HepG2 (cell line): ENCODE results near the gene MZF1. TPM values are rescaled to one million over a fixed set of nuclear protein-coding genes. Genes with fewer than 3 reads are reported as not detected.

Experiments
- AHR ChIP-seq: IDR thresholded peaks from 2 replicates; pipeline ENCODE4 v1.6.1; 2018; ENCODE audit warnings: missing genetic modification reagents, missing compliant biosample characterization
- ARNTL ChIP-seq: sonication (generic); formaldehyde crosslinking; IDR thresholded peaks from 2 replicates; pipeline ENCODE4 v1.4.0; 2020; ENCODE audit warnings: mild to moderate bottlenecking, missing genetic modification reagents
- ATM ChIP-seq: fragments of 450-650 bp; IDR thresholded peaks from 2 replicates; pipeline ENCODE4 v1.7.1; 2017; ENCODE audit warnings: mild to moderate bottlenecking, borderline replicate concordance
- BRD4 ChIP-seq: sonication (generic); formaldehyde crosslinking; IDR thresholded peaks from 2 replicates; pipeline ENCODE4 v1.4.0; 2020; ENCODE audit warnings: missing genetic modification reagents
- DPF2 ChIP-seq: sonication (generic); formaldehyde crosslinking; IDR thresholded peaks from 2 replicates; pipeline ENCODE4 v1.4.0; 2020; ENCODE audit warnings: mild to moderate bottlenecking, low read depth, missing genetic modification reagents, borderline replicate concordance
- EED ChIP-seq: sonication (generic); formaldehyde crosslinking; IDR thresholded peaks from 2 replicates; pipeline ENCODE4 v1.5.0; 2020; ENCODE audit warnings: mild to moderate bottlenecking, missing genetic modification reagents
- ELF3 ChIP-seq: IDR thresholded peaks from 2 replicates; pipeline ENCODE4 v1.6.1; 2016; ENCODE audit warnings: missing genetic modification reagents, missing compliant biosample characterization
- FOXA1 ChIP-seq, 2 experiments: fragments of 450-650 bp in 1 of 2; sonication (generic) in 1 of 2; formaldehyde crosslinking in 1 of 2; IDR thresholded peaks; 2 replicates each; pipeline versions ENCODE4 v1.4.0 to v1.6.1; 2016 to 2020; ENCODE audit warnings: missing genetic modification reagents in 1 of 2
- FOXC1 ChIP-seq: sonication (generic); formaldehyde crosslinking; IDR thresholded peaks from 2 replicates; pipeline ENCODE4 v1.8.0; 2022; ENCODE audit warnings: mild to moderate bottlenecking, missing genetic modification reagents, borderline replicate concordance
- MAF1 ChIP-seq: sonication (generic); formaldehyde crosslinking; IDR thresholded peaks from 2 replicates; pipeline ENCODE4 v1.5.0; 2020; ENCODE audit warnings: missing genetic modification reagents, borderline replicate concordance
- MYNN ChIP-seq: sonication (generic); formaldehyde crosslinking; IDR thresholded peaks from 2 replicates; pipeline ENCODE4 v1.4.0; 2020; ENCODE audit warnings: mild to moderate bottlenecking, low read depth, missing genetic modification reagents
- PAX8 ChIP-seq: sonication (generic); formaldehyde crosslinking; IDR thresholded peaks from 2 replicates; pipeline ENCODE4 v1.8.0; 2022; ENCODE audit warnings: mild to moderate bottlenecking, missing genetic modification reagents, borderline replicate concordance
- PHB2 ChIP-seq: fragments of 450-650 bp; IDR thresholded peaks from 2 replicates; pipeline ENCODE4 v1.6.1; 2018; ENCODE audit not compliant: partially characterized antibody
- SMC3 ChIP-seq: IDR thresholded peaks from 2 replicates; pipeline ENCODE4 v1.6.1; 2011; ENCODE audit warnings: low read length, improper control_type of control experiment
- SRF ChIP-seq: IDR thresholded peaks from 2 replicates; pipeline ENCODE4 v1.6.1; 2011; ENCODE audit warnings: mild to moderate bottlenecking, low read depth, low read length, moderate library complexity
- YEATS2 ChIP-seq: sonication (generic); formaldehyde crosslinking; IDR thresholded peaks from 2 replicates; pipeline ENCODE4 v1.4.0; 2020; ENCODE audit warnings: missing genetic modification reagents, borderline replicate concordance
- ZNF124 ChIP-seq: sonication (generic); formaldehyde crosslinking; IDR thresholded peaks from 2 replicates; pipeline ENCODE4 v1.4.0; 2020; ENCODE audit warnings: missing genetic modification reagents
- ZNF343 ChIP-seq: sonication (generic); formaldehyde crosslinking; IDR thresholded peaks from 2 replicates; pipeline ENCODE4 v1.4.0; 2020; ENCODE audit warnings: mild to moderate bottlenecking, missing genetic modification reagents
- ZNF550 ChIP-seq: sonication (generic); formaldehyde crosslinking; IDR thresholded peaks from 2 replicates; pipeline ENCODE4 v1.4.0; 2020; ENCODE audit warnings: mild to moderate bottlenecking, missing genetic modification reagents, borderline replicate concordance
- ZNF713 ChIP-seq: sonication (generic); formaldehyde crosslinking; IDR thresholded peaks from 2 replicates; pipeline ENCODE4 v1.4.0; 2020; ENCODE audit warnings: mild to moderate bottlenecking, missing genetic modification reagents
- ZNF724P ChIP-seq: sonication (generic); formaldehyde crosslinking; IDR thresholded peaks from 2 replicates; pipeline ENCODE4 v1.8.0; 2022; ENCODE audit warnings: missing genetic modification reagents, borderline replicate concordance
- ZNF775 ChIP-seq: sonication (generic); formaldehyde crosslinking; IDR thresholded peaks from 2 replicates; pipeline ENCODE4 v1.4.0; 2020; ENCODE audit warnings: missing genetic modification reagents, mild to moderate bottlenecking, moderate library complexity, borderline replicate concordance
- ZNF816 ChIP-seq: sonication (generic); formaldehyde crosslinking; IDR thresholded peaks from 2 replicates; pipeline ENCODE4 v1.8.0; 2022; ENCODE audit warnings: missing genetic modification reagents, mild to moderate bottlenecking, borderline replicate concordance
- polyA plus RNA-seq, 8 experiments: library from polyadenylated mRNA; depleted of rRNA in 3 of 8; stranded (reverse) in 7 of 8; unstranded in 1 of 8; fragments of >200 nt; fragmentation: Illumina TruSeq in 4 of 8; extraction: Trizol in 4 of 8; gene quantifications; 2 replicates each; pipeline versions ENCODE4 v1.2.1 to v1.2.3, GENCODE V29; 2011 to 2016; ENCODE audit warnings: low read depth in 4 of 8, missing spikeins in 1 of 8, mixed read lengths in 1 of 8; ENCODE audit not compliant: insufficient read depth in 1 of 8
- total RNA-seq, 5 experiments: library from RNA; depleted of rRNA; stranded (reverse); fragments of >200 nt; fragmentation: Illumina TruSeq; extraction: Trizol; gene quantifications; 2 replicates each; pipeline ENCODE4 v1.2.3, GENCODE V29; 2016; ENCODE audit warnings: low read depth in 1 of 5
- TF ChIP-seq, protein P1 (sequence below): sonication (generic); formaldehyde crosslinking; IDR thresholded peaks from 2 replicates; pipeline ENCODE4 v1.8.0; 2022; ENCODE audit warnings: mild to moderate bottlenecking, missing genetic modification reagents; ENCODE audit not compliant: insufficient replicate concordance
- TF ChIP-seq, protein P2 (sequence below): sonication (generic); formaldehyde crosslinking; IDR thresholded peaks from 2 replicates; pipeline ENCODE4 v1.5.0; 2020; ENCODE audit warnings: mild to moderate bottlenecking, missing genetic modification reagents, borderline replicate concordance

MZF1 gene
- total and polyA plus RNA-seq, 2 of the 13 experiments (the other 11 are each of a cell fraction or from before 2014, with no cell fraction given): 3.1 to 8.1 TPM

DNA sequence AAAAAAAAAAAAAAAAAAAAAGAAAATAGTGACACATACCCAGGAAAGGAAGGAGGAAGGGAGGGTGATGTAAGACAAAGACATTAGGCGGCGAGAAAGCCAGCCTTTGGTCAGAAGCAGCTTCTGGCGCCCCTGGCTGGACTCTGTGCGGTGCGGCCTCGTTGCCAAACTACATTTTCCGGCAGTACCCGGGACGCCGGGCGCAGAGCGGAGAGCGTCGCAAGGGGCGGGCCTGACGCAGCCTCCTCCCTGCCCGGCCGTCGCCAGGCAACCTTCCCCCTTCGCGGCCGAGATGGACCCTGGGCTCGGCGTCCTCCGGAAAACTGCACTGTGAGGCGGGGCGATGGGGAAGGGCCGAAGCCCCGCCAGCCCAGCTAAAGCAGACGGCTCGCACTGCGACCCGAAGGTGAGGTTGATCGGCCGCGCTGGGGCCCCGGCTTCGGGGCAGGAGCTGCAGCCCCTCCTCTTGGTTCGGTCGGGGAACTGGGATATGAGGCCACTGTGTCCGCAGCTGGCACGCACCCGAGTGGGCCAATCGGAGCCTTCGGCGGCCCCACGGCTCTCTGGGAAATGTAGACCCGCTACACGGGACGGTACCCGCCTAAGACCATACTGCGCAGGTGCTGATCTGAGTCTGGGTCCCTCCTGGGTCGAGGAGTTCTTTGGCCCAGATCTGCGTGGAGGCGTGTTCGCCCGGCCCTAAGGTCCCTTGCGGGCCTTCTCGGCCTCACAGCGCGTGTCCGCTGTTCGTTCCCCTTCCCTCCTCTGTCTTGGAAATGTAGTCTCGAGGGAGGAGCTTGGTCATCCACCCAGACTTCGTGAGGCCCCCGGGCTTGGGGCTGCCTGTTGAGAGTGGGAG lies 2.3 kb upstream of the MZF1 start (continued):
- TF ChIP-seq BRD4 (peak; percentile 39; the same call in 1 of the 2 replicates), SMC3 (no peak), ZNF550 (CRISPR knock-in tag) (no peak), ZNF124 (CRISPR knock-in tag) (no peak; the same call in 1 of the 2 replicates), ZNF775 (CRISPR knock-in tag) (no peak), MAF1 (CRISPR knock-in tag) (no peak), MYNN (CRISPR knock-in tag) (peak; percentile 84; the same call in 1 of the 2 replicates), FOXA1 (IDR thresholded peaks at IDR 0.05) (no peak), FOXA1 (CRISPR knock-in tag; IDR thresholded peaks at IDR 0.05) (no peak), ZNF343 (CRISPR knock-in tag) (no peak; the same call in 1 of the 2 replicates), FOXC1 (CRISPR knock-in tag) (peak; percentile 73), ZNF816 (CRISPR knock-in tag) (no peak), ZNF713 (CRISPR knock-in tag) (no peak), DPF2 (CRISPR knock-in tag) (no peak), AHR (0 out of 2 replicates have a peak, but pooled peaks have one; percentile 62), ELF3 (CRISPR knock-in tag) (no peak), ARNTL (0 out of 2 replicates have a peak, but pooled peaks have one; percentile 46), PAX8 (CRISPR knock-in tag) (no peak), ZNF724P (CRISPR knock-in tag) (no peak), EED (0 out of 2 replicates have a peak, but pooled peaks have one; percentile 52), ATM (no peak), SRF (no peak), PHB2 (no peak), YEATS2 (CRISPR knock-in tag) (peak; percentile 48; the same call in 1 of the 2 replicates)
- TF ChIP-seq, protein P1, sequence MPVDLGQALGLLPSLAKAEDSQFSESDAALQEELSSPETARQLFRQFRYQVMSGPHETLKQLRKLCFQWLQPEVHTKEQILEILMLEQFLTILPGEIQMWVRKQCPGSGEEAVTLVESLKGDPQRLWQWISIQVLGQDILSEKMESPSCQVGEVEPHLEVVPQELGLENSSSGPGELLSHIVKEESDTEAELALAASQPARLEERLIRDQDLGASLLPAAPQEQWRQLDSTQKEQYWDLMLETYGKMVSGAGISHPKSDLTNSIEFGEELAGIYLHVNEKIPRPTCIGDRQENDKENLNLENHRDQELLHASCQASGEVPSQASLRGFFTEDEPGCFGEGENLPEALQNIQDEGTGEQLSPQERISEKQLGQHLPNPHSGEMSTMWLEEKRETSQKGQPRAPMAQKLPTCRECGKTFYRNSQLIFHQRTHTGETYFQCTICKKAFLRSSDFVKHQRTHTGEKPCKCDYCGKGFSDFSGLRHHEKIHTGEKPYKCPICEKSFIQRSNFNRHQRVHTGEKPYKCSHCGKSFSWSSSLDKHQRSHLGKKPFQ (CRISPR knock-in tag): peak; percentile 23
- TF ChIP-seq, protein P2, sequence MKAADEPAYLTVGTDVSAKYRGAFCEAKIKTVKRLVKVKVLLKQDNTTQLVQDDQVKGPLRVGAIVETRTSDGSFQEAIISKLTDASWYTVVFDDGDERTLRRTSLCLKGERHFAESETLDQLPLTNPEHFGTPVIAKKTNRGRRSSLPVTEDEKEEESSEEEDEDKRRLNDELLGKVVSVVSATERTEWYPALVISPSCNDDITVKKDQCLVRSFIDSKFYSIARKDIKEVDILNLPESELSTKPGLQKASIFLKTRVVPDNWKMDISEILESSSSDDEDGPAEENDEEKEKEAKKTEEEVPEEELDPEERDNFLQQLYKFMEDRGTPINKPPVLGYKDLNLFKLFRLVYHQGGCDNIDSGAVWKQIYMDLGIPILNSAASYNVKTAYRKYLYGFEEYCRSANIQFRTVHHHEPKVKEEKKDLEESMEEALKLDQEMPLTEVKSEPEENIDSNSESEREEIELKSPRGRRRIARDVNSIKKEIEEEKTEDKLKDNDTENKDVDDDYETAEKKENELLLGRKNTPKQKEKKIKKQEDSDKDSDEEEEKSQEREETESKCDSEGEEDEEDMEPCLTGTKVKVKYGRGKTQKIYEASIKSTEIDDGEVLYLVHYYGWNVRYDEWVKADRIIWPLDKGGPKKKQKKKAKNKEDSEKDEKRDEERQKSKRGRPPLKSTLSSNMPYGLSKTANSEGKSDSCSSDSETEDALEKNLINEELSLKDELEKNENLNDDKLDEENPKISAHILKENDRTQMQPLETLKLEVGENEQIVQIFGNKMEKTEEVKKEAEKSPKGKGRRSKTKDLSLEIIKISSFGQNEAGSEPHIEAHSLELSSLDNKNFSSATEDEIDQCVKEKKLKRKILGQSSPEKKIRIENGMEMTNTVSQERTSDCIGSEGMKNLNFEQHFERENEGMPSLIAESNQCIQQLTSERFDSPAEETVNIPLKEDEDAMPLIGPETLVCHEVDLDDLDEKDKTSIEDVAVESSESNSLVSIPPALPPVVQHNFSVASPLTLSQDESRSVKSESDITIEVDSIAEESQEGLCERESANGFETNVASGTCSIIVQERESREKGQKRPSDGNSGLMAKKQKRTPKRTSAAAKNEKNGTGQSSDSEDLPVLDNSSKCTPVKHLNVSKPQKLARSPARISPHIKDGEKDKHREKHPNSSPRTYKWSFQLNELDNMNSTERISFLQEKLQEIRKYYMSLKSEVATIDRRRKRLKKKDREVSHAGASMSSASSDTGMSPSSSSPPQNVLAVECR (CRISPR knock-in tag): peak; percentile 84; the same call in 1 of the 2 replicates
